GM12874 (cell line): Measurements from ENCODE around the gene CASZ1.

ENCODE experiments used
- TF ChIP-seq, protein P1 (sequence below): IDR thresholded peaks from 2 replicates; pipeline ENCODE4 v1.5.1; 2011; ENCODE audit warnings: low read depth, mild to moderate bottlenecking, control low read depth, low read length, moderate library complexity; ENCODE audit not compliant: insufficient read depth

CASZ1 gene

DNA sequence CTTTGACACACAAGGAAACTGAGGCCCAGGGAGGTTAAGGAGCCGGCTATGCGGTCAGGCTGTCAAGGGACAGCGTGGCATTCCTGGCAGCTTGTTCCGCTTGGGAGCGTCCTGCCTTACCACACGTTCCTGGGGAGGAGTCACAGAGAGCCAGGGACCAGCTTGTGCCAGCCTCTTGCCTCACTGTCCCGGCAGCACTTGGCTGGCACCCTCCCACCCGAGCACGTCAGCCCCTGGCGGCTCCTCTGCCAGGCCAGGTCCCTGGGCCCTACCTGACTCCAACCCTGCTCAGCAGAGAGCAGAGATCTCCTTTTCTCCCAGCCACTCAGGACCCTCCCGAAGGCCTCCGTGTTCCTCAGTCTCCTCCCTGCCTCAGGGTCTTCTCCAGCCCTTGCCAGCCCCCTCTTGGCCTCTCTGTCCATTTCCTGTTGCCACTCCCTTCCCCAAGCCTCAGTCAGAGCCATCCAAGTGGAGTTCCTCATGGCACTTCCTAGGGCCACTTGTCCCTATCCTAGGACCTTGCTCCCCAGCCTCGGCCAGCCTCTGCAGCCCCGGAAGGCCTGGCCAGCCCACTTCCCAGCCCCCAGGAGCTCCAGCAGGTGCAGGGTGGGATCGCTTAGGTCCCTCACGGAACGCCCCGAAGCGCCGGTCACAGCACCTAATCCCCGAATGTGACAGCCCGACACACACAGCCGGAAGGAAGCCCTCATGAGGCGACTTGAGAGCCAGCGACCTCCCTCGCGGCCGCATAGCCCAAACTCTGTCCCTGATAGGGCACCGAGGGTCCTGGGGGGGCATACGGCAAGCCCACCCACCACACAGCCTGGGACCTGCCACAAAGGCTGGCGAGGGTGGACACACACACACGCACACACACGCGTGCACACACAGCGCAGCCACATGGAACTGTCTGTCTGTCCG, 130.3 kb downstream of the CASZ1 start:
- TF ChIP-seq, protein P1, sequence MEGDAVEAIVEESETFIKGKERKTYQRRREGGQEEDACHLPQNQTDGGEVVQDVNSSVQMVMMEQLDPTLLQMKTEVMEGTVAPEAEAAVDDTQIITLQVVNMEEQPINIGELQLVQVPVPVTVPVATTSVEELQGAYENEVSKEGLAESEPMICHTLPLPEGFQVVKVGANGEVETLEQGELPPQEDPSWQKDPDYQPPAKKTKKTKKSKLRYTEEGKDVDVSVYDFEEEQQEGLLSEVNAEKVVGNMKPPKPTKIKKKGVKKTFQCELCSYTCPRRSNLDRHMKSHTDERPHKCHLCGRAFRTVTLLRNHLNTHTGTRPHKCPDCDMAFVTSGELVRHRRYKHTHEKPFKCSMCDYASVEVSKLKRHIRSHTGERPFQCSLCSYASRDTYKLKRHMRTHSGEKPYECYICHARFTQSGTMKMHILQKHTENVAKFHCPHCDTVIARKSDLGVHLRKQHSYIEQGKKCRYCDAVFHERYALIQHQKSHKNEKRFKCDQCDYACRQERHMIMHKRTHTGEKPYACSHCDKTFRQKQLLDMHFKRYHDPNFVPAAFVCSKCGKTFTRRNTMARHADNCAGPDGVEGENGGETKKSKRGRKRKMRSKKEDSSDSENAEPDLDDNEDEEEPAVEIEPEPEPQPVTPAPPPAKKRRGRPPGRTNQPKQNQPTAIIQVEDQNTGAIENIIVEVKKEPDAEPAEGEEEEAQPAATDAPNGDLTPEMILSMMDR, result no peak

GRCh38 chr1:10665226-10665625, 131.2 kb downstream of the CASZ1 start:
- TF ChIP-seq, protein P1, result no peak

GRCh38 chr1:10664251-10664650, 132.2 kb downstream of the CASZ1 start:
- TF ChIP-seq, protein P1, result no peak

- TF ChIP-seq, protein P1, result no peak
Observed at GRCh38 chr1:10663678-10664035, 132.8 kb downstream of the CASZ1 start.

DNA sequence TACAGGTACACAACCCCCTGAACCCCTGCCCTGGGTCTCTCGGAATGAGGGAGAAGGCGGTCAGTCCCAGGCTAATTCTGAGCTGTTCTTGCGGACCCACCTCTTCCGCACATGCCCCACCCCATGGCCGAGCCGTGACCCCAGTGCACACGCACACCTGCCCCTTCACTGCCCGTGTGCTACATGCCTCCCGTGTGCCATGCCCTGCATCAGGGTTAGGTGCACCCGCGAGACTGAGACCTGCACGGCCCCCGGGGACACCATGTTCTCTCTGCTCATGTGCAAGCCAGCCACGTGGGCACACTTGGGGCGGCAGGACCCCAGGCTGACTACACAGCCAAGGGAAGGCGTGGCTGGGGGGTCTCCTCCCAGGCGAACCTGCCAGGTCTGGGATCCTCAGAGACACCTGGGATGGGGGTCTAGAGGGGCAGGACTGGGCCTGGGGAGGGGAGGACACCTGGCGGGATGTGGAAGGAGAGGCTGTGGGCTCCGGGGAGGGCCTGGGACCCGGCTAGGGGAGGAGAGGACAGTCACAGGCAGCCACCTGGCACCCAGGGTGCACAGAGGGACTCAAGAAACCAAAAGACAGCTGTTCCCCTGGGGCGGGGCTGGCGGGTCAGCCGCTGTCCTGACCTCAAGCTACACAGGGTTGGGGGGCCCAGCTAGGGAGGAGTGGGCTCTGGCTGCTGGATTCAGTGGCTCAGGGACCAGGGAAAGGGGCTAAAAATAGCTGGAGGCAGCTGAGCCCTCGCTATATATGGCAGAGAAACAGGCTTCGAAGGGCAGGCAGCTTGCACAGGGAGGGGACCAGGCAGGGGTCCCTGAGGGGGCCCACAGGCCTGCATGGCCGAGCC, 133.4 kb downstream of the CASZ1 start:
- TF ChIP-seq, protein P1, result no peak

DNA sequence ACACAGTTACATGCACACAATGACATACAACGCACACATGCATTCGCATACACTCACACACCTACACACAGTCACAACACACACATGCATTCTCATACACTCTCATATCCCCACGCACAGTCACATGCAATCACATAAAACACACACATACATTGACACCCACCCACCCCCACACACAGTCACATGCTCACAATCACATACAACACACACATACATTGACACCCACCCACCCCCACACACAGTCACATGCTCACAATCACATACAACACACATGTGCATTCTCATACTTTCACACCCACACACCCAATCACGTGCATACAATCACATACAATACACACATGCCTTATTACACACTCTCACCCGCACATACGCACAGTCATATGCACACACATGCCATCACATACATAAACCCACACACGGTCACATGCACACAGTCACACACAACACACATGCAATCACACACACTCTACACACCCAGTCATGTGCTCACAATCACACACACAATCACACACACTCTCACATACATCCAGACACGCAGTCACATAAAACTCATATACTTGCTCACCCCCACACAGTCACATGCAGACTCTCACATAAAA, 134.3 kb downstream of the CASZ1 start:
- TF ChIP-seq, protein P1, result no peak

- TF ChIP-seq, protein P1, result no peak
Observed at GRCh38 chr1:10661453-10661852, 135.0 kb downstream of the CASZ1 start.
